Measurements from ENCODE around the gene LGI2.
"Not testable (repeated sequence)": the region's sequence is repeated elsewhere in the genome, so short reads cannot be mapped to it uniquely, and the experiment has no call there.

LGI2 gene

DNA sequence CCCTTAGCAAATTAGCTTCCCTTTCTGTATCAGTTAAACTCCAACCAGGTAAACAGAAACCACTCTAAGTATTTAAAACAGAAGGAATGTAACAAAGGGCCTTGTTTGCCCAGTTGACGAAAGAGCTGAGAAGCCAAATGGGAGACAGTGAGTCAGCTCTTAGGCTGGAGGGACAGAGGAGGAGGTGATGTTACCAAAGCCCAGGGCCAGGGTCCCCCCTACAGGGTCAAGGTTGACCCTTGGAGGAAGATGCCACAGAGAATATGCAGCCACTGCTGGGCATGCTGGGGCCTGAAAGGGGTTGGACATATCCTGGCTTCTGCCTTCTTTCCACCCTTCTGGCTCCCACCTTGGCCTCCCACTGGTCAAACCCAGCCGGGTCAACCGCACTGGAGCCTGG is 38.3 kb upstream of the LGI2 start:
- TF ChIP-seq, protein P1, sequence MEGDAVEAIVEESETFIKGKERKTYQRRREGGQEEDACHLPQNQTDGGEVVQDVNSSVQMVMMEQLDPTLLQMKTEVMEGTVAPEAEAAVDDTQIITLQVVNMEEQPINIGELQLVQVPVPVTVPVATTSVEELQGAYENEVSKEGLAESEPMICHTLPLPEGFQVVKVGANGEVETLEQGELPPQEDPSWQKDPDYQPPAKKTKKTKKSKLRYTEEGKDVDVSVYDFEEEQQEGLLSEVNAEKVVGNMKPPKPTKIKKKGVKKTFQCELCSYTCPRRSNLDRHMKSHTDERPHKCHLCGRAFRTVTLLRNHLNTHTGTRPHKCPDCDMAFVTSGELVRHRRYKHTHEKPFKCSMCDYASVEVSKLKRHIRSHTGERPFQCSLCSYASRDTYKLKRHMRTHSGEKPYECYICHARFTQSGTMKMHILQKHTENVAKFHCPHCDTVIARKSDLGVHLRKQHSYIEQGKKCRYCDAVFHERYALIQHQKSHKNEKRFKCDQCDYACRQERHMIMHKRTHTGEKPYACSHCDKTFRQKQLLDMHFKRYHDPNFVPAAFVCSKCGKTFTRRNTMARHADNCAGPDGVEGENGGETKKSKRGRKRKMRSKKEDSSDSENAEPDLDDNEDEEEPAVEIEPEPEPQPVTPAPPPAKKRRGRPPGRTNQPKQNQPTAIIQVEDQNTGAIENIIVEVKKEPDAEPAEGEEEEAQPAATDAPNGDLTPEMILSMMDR (IDR thresholded peaks at IDR 0.05; ENCODE audit: insufficient read depth, missing control alignments): no peak
- DNase-seq (ENCODE audit: insufficient read length, low spot score) (no peak), FAIRE-seq (no peak)

DNA sequence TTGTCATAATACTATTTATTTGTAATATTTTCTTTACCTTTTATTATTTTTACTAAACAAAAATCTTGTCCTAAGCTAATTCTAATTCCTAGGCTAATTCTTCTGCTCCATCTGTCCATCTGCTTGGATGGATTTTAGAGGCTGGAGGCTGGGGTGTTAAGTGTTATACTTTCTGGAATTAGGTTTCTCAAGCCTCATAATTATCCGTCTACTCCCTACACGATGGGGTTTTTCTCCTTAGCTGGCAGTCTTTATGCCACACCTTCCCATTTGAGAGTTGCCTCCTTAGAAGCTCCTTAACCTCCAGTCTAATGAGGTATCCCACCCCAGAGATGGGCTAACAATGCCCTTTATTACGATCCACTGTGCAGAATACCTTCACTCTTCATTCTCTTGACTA is 37.6 kb upstream of the LGI2 start:
- FAIRE-seq (peak; percentile 90), DNase-seq (ENCODE audit: insufficient read length, low spot score) (peak; percentile 63)
- TF ChIP-seq, protein P1 (IDR thresholded peaks at IDR 0.05; ENCODE audit: insufficient read depth, missing control alignments): no peak

DNA sequence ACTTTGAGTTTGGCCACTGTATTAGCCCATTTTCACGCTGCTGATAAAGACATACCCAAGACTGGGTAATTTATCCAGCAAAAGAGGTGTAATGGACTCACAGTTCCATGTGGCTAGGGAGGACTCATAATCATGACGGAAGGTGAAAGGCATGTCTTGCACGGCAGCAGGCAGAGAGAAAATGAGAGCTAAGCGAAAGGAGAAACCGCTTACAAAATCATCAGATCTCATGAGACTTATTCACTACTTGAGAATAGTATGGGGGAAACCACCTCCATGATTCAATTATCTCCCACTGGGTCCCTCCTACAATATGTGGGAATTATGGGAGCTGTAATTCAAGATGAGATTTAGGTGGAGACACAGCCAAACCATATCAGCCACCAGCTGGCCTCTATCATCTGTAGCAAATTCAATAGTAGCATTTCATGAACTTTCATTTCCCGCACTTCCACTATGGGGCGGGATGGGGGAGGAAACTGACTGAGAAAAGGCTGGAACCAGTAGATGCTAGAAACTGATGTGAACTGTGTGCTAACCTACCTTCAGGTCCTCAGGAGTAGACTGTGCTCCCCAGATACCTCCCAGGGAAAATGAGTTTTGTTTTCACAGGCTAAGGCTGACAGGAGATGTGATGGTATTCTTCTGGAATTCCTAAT is 35.3 kb upstream of the LGI2 start:
- no peak for FAIRE-seq
- TF ChIP-seq, protein P1 (IDR thresholded peaks at IDR 0.05; ENCODE audit: insufficient read depth, missing control alignments): no peak
- DNase-seq (ENCODE audit: insufficient read length, low spot score): no peak

DNA sequence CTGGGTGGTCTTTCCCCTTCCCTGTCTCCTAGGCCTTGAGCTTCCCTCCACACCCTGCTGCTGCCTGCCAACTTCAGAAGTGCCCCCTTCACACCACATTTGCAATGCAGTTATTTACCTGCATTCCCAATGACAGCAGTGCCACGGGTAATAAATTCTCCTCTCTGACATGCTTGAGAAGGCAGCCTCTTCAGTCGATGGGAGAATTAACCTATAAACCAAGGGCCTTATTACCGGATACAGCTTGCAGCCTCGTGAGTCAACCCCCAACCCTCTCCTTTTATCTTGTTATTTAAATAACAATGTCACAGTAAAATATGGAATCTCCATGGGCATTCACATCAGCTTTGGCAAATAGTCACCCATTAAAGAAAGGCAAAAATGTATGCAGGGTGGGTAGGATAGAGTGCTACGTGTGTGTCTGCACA is 34.7 kb upstream of the LGI2 start:
- no peak for FAIRE-seq
- TF ChIP-seq, protein P1 (IDR thresholded peaks at IDR 0.05; ENCODE audit: insufficient read depth, missing control alignments): no peak

DNA sequence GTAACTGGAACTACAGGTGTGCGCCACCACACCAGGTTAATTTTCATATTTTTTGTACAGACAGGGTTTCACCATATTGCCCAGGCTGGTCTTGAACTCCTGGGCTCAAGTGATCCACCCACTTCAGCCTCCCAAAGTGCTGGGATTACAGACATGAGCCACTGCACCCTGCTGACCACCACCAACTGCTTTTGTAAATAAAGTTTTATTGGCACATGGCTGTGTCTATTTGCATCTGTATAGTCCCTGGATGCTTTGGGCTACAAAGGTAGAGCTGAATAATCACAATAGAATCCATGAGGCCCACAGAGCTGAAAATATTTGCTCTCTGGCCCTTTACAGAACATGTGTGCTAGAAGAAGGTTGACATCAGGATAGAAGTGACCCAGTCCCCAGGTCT is 33.7 kb upstream of the LGI2 start:
- not testable (repeated sequence) for DNase-seq (ENCODE audit: insufficient read length, low spot score); FAIRE-seq

More for the DNA sequence above, 34.7 kb upstream of the LGI2 start:
- no peak for DNase-seq (ENCODE audit: insufficient read length, low spot score)

DNA sequence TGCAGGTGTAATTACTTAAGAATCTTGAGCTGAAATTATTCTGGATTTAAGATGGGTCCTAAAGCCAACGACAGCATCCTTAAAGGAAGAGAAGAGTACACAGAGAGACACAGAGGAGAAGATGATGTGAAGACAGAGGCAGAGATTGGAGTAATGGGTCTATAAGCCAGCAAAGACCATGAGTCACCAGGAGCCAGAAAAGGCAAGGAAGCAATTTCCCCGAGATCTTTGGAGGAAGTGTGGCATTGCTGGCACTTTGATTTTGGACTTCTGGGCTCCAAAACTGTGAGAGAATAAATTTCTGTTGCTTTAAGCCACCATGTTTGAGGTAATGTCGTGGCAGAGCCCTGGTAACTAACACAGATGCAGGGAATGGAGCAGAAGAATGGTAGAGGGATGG is 32.4 kb upstream of the LGI2 start:
- DNase-seq (ENCODE audit: insufficient read length, low spot score) (no peak), FAIRE-seq (no peak)
- TF ChIP-seq, protein P1 (IDR thresholded peaks at IDR 0.05; ENCODE audit: insufficient read depth, missing control alignments): no peak

DNA sequence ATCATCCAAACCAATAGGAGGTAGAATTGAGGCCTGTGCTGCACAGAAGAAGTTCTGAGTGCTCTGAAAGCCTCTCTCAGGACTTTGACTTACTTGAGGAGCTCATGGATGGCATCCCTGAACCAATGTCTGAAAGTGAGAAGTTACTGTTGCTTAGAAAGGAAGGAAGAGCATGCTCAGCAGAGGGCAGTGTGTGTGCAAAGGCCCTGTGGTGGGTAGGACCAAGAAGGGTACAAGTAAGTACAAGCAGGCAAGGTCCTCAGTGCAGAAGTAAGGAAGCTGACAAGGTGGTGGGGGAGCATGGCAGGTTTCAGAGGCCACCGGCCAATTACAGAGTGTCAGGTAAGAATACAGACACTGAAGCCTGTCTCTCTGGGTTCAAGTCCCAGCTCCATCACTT is 31.4 kb upstream of the LGI2 start:
- TF ChIP-seq, protein P1 (IDR thresholded peaks at IDR 0.05; ENCODE audit: insufficient read depth, missing control alignments): no peak
- no peak for FAIRE-seq
- DNase-seq (ENCODE audit: insufficient read length, low spot score): no peak

DNA sequence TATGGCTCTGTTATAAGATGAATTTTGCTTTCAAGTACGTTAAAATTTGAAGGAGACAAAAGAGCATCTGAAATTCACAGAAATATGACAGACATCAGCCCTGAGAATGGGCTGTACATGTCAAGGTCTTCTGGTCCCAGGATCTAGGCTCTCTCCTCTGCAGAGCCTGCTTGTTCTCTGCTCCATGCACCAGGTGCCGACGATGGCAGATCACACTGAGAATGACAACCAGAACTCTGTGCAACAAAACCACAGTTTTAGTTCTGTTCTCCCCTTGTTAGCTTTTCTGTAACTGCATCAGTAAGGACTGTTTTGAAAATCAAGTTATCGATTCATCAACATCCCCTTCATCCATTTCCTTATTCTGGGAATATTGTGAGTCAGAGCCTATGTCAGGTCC is 30.9 kb upstream of the LGI2 start:
- DNase-seq (ENCODE audit: insufficient read length, low spot score) (no peak), FAIRE-seq (no peak)
- TF ChIP-seq, protein P1 (IDR thresholded peaks at IDR 0.05; ENCODE audit: insufficient read depth, missing control alignments): no peak
